ENCODE results near the gene EFCAB9.

EFCAB9 gene

DNA sequence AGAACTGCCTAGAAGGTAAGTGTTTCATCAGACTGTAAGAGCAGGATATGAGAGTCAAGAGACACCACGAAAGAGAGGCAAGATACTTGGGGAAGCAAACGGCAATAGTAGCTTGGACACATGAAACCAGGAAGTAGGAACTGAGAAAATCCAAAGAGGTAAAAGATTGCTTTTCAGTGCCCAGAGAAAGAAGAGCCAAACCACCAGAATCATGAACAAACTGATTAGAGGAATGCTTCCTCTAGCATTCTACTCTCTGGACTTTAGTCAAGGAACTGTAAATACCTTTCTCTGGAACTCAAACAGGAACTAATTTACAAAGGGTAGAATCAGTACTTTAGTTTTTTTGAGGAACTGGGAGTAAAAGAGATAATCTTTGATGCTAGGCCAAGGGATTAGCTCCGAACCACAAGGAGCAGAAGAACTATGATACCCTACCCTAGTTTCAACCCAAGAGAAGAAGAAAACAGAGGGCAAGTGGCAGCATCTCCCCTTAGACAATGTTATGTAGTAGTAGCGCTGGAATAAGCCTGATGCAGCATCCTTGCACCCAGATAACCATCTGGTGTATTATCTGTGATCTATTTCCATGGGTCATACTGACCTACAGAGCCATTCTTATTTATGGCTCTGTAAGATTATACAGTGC is 41.3 kb downstream of the EFCAB9 start:
- TF ChIP-seq, protein P1, sequence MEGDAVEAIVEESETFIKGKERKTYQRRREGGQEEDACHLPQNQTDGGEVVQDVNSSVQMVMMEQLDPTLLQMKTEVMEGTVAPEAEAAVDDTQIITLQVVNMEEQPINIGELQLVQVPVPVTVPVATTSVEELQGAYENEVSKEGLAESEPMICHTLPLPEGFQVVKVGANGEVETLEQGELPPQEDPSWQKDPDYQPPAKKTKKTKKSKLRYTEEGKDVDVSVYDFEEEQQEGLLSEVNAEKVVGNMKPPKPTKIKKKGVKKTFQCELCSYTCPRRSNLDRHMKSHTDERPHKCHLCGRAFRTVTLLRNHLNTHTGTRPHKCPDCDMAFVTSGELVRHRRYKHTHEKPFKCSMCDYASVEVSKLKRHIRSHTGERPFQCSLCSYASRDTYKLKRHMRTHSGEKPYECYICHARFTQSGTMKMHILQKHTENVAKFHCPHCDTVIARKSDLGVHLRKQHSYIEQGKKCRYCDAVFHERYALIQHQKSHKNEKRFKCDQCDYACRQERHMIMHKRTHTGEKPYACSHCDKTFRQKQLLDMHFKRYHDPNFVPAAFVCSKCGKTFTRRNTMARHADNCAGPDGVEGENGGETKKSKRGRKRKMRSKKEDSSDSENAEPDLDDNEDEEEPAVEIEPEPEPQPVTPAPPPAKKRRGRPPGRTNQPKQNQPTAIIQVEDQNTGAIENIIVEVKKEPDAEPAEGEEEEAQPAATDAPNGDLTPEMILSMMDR (conservative IDR thresholded peaks at IDR 0.05), result no peak
- no peak overlapping the region for H3K27ac ChIP-seq

DNA sequence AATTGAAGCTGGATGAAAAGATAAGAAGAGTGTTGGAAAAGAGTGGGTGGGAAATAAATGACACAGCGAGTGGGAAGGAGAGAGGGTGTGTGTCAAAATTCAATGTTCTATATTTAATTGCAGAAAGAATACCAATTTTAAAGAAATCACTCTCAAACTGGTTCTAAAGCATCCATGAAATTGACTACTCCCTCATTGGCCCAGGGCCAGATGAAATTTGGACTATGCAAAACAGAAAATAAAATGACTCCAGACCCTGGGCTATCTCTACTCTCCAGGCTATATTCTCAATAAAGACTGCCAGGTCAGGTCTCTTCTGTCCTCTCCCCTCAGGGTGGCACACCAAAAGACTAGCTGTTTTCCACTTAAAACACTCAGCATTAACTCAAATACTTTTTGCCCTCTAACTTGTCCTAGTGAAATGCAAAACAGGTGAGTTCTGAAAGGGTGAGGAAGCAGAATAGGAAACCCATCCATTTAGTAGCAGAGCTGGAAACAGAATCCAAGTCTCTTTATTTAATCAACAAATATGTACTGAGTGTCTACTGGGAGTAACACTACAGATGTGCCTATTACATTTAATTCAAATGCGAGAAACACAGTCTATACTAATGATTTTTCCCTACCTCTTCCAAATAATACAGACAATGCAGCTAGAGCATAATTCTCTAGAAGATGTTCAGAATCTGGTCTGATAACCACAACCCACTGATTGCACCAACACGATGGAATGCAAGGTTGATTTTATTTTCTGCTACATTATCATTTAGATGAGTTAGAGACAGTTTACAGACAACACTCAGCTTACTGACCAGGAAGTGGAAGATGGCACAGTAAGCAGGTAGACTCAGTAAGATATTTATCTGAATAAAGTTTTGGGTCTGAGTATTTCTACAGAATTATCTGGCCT is 42.1 kb downstream of the EFCAB9 start:
- TF ChIP-seq, protein P1 (conservative IDR thresholded peaks at IDR 0.05), result no peak

DNA sequence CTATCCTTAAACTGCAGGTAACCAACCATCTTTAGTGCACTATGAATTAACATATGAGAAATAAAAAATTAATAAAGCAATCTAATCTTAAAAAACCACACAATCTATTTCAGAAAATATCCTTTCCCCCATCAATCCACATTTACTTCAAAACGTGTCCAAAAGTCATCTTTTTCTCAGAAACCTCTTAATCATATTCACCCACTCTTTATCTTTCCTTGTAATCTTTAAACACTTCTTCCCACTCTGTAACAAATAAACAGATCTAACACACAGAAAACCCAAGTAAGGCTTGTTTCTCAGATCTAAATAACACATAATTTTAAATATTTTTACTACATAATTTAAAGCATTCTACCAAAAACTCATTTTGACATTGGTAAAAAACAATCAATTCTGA is 44.4 kb downstream of the EFCAB9 start:
- TF ChIP-seq, protein P1 (conservative IDR thresholded peaks at IDR 0.05), result no peak
- no peak overlapping the region for H3K27ac ChIP-seq

More for the DNA sequence above, 42.1 kb downstream of the EFCAB9 start:
- no peak overlapping the region; the same call in 1 of the 2 replicates for H3K27ac ChIP-seq

DNA sequence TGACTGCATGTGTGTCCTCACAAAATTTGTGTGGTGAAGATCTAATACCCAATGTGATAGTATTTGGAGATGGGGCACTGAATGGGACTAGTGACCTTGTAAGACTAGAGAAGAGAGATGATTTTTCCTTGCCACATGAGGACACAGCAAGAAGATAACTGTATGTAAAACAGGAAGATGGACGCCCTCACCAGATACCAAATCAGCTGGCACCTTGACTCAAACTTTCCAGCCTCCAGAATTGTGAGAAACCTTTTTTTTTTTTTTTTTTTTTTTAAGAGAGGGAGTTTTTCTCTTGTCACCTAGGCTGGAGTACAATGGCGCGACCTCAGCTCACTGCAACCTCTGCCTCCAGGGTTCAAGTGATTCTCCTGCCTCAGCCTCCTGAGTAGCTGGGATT is 49.3 kb downstream of the EFCAB9 start:
- TF ChIP-seq, protein P1 (conservative IDR thresholded peaks at IDR 0.05), result no peak
- H3K27ac ChIP-seq, result no peak overlapping the region

DNA sequence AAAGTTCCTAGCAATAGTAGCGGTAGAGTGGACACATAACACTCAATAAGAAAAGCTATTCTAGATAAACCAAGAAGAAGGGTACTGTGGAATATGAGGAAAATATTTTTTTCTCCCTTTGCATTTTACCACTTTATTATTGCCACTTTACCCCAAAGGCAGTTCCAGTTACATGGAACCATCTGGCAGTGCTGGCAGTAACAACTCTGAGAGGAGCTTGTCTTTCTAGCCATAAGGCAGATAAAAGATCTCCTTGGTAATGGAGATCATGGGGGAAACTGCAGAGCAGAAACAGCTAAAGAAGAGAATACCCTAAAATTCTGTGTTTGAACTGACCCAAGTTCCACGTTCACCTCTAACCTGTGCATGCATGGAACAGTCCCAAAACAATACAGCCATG is 51.1 kb downstream of the EFCAB9 start:
- no peak overlapping the region for H3K27ac ChIP-seq
- TF ChIP-seq, protein P1 (conservative IDR thresholded peaks at IDR 0.05), result no peak

DNA sequence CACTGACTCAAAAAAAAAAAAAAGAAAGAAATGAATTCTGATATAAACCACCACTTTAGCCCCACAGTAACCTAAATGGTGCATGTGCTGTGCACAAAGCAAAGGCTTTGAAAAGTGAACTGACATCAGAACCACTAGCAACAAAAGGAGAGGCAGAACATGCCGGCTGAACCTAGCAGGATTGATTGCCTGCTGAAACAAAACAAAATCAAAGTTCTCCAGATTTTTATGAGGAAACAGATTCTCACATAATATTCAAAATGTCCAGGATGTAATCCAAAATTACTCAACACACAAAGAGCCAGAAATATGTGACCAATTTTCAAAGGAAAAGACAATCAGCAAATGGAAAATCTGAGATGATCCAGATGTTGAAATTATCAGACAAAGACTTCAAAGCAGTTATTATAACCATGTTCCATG is 51.7 kb downstream of the EFCAB9 start:
- TF ChIP-seq, protein P1 (conservative IDR thresholded peaks at IDR 0.05), result no peak
- H3K27ac ChIP-seq, result no peak overlapping the region

DNA sequence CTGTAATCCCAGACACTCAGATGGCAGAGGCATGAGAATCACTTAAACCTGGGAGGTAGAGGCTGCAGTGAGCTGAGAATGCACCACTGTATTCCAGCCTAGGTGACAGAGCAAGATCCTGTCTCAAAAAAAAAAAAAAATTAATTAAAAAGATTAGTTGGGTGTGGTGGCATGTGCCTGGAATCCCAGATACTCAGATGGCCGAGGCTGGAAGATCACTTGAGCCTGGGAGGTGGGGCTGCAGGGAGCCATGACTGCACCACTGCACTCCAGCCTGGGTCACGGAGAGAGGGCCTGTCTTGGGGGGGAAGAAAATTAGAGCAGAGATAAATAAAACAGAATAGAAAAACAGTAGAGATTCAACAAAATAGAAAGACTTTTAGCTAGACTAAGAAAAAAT is 54.7 kb downstream of the EFCAB9 start:
- TF ChIP-seq, protein P1 (conservative IDR thresholded peaks at IDR 0.05), result no peak

More for the DNA sequence above, 54.7 kb downstream of the EFCAB9 start:
- H3K27ac ChIP-seq, result no peak overlapping the region

All from VCaP (cell line).